Colonic mucosa (tissue), 4 donors: ENCODE results near the gene ADAMTS2. TPM values are rescaled to one million over a fixed set of nuclear protein-coding genes. Genes with fewer than 3 reads are reported as not detected.

Experiments
- DNase-seq: peaks from one replicate; pipeline ENCODE4 v3.0.0-alpha.2; 2020
- H3K27ac ChIP-seq: fragments of 200-600 bp; one replicate; pipeline ENCODE4 v1.8.0; 2021
- H3K27me3 ChIP-seq: fragments of 200-600 bp; one replicate; pipeline ENCODE4 v1.8.0; 2021
- H3K36me3 ChIP-seq: fragments of 200-600 bp; one replicate; pipeline ENCODE4 v1.8.0; 2021
- H3K4me1 ChIP-seq: fragments of 200-600 bp; one replicate; pipeline ENCODE4 v1.8.0; 2021; ENCODE audit warnings: mild to moderate bottlenecking
- H3K4me3 ChIP-seq: fragments of 200-600 bp; one replicate; pipeline ENCODE4 v1.8.0; 2021
- H3K9ac ChIP-seq, 2 donors: one replicate each; pipeline ENCODE4 v1.7.0; 2013; ENCODE audit warnings: control low read depth in 2 of 2, low read depth in 2 of 2, low read length in 2 of 2
- H3K9me3 ChIP-seq: fragments of 200-600 bp; one replicate; pipeline ENCODE4 v1.8.0; 2021
- intact Hi-C: fragments of 100-400 bp; cut with DNase I; formaldehyde crosslinking; loops from one replicate; pipeline ENCODE4 v1.14.1; 2022
- total RNA-seq, 2 donors: library from RNA; stranded (reverse); fragmentation: NEBNext Ultra II Directional in 1 of 2; extraction: Animal tissue kit (Norgen Biotek cat#: 25700) in 1 of 2; gene quantifications; one replicate each; pipeline ENCODE4 v1.2.1, GENCODE V29; 2021
- TF ChIP-seq, protein P1 (sequence below): fragments of 200-600 bp; IDR thresholded peaks from one replicate; pipeline ENCODE4 v1.8.0; 2022; ENCODE audit warnings: antibody characterized with exemption, mild to moderate bottlenecking
- donor health status: healthy.
- donor health status: DM: no; HTN: no; CAD: no.
- donor health status: DM: no; HTN: no; CAD: no.

The ADAMTS2 gene
- total RNA-seq, 2 donors from 2014 or later = 2.9 to 4.0 TPM

DNA sequence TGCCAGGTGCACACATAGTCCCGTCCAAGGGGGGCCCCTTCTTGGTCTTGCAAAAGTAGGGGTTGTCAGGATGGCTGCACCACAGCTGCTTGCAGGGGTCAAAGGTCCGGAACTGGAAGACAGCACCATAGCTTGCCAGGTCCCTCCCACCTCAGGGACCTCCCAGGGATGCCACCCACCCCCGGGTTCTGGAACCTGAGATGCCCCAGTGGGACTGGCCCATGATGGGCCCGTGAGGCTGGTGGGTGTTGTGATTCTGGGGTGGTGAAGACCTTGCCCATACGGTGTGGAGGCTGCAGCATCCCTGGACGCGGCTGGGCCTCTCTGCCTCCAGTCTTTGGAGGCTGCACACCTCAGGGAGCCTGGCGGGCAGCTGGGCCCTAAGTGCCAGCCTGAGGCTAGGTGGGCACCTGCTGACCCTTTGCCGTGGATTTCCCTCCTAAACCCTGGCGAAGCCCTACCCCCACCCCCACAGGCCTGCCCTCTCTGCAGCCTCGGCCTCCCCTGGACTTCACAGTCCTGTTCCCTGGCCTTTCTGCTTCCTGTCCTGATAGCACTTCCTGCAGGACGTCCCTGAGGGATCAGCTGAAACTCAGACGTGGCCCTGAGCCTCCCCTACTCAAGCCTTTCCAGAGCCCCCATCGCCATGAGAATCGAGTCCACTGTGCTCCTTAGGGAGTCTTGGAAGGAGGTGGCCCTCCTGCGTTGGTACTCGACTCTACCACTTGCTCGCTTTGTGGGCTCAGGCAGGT, 192.9 kb downstream of the ADAMTS2 start:
- H3K4me1 ChIP-seq = no peaks in the 10 kb centered on the region
- no peak overlapping the region for H3K9ac ChIP-seq
- TF ChIP-seq, protein P1, sequence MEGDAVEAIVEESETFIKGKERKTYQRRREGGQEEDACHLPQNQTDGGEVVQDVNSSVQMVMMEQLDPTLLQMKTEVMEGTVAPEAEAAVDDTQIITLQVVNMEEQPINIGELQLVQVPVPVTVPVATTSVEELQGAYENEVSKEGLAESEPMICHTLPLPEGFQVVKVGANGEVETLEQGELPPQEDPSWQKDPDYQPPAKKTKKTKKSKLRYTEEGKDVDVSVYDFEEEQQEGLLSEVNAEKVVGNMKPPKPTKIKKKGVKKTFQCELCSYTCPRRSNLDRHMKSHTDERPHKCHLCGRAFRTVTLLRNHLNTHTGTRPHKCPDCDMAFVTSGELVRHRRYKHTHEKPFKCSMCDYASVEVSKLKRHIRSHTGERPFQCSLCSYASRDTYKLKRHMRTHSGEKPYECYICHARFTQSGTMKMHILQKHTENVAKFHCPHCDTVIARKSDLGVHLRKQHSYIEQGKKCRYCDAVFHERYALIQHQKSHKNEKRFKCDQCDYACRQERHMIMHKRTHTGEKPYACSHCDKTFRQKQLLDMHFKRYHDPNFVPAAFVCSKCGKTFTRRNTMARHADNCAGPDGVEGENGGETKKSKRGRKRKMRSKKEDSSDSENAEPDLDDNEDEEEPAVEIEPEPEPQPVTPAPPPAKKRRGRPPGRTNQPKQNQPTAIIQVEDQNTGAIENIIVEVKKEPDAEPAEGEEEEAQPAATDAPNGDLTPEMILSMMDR = no peak
- H3K27ac ChIP-seq = no peak overlapping the region
- no peak for DNase-seq
- intact Hi-C loops = no loop called here
- H3K9me3 ChIP-seq = no peaks in the 10 kb centered on the region
- H3K36me3 ChIP-seq = no peaks in the 10 kb centered on the region
- no peak overlapping the region for H3K4me3 ChIP-seq
- no peaks in the 10 kb centered on the region for H3K27me3 ChIP-seq

DNA sequence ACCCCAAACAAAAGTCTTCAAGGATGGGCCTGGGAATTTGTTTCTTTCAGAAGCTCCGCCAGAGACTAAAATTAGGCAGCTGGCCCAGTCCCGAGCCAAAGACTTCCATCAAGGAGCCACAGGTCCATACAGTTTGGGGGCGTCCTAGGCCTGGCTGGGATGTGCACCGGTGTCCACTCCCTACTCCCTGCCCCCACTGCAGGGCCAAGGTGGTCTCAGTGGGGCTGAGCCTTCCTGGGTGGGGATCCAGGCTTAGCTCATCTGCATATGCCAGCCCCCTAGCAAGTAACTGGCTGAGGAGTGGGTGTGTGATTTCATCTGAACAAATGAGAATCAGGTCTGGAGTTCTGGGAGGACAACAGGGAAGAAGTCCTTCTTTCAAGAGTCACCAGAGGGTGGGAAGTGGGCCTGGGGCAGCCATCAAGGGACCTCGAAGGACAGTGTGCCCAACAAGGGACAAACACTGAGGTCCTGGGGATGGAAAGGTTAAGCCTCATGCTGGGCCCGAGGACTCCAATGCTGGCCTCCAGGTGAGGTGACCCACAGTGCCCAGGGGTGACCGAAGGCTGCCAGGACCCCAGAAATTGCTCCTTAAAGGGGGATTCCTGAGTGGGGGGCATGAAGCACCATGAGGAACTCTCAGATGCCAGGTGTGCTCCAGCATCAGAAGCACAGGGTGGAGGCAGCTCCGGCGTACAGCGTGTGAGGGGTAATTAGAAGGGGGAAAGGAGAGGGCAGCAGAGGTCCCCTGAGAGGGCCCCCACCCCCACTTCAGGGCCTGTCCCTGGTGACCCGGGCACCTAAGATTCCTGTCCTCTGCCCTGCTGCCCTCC, 193.8 kb downstream of the ADAMTS2 start:
- no peak overlapping the region for H3K9ac ChIP-seq
- H3K27ac ChIP-seq = no peak overlapping the region
- no peak overlapping the region for H3K4me3 ChIP-seq
- H3K36me3 ChIP-seq = no peaks in the 10 kb centered on the region
- no peaks in the 10 kb centered on the region for H3K27me3 ChIP-seq
- no peak for DNase-seq
- TF ChIP-seq, protein P1 = no peak
- H3K4me1 ChIP-seq = no peaks in the 10 kb centered on the region
- H3K9me3 ChIP-seq = no peaks in the 10 kb centered on the region
- intact Hi-C loops = no loop called here

DNA sequence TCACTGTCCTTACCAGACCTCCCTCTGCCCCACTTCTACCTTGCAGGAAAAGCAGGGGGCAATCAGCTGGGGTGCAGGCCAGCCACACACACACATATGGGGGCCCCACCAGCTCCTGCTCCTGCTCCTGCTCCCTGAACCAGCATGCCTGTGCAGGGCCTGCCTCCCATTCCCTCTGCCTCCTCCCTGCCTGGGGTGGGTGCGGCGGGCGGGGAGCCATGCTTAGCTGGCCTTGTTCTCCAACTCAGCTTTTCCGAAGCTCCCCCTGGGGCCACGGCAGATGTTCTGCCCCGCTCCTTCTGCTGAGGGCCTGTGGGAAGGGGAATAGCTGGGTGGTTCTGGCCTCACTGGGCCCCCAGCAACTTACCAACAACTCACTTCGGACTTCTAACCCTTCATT, 195.2 kb downstream of the ADAMTS2 start:
- Histone ChIP-seq H3K4me3 (no peak overlapping the region), H3K27me3 (no peaks in the 10 kb centered on the region), H3K27ac (no peak overlapping the region), H3K9me3 (no peaks in the 10 kb centered on the region), H3K9ac (no peak overlapping the region), H3K36me3 (no peaks in the 10 kb centered on the region), H3K4me1 (no peaks in the 10 kb centered on the region)
- no peak for DNase-seq
- TF ChIP-seq, protein P1 = no peak
- intact Hi-C loops = no loop called here

DNA sequence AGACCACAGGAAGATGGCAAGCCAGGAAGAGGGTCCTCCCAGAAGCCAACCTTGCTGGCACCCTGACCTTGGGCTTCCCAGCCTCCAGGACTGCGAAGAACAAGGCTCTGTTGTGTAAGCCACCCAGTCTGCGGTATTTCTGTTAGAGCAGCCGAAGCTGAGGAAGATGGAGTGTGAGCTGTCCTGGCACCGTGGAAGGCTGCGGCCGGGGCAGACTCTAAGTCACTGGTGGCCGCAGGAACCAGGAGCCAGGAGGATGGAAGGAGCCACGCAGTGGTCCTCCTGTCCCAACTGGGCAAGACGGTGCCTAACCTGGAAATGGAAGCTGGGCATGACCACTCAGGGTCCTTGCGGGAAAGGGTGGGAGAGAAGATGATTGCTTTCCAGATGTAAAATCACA, 196.0 kb downstream of the ADAMTS2 start:
- no peak overlapping the region for H3K4me3 ChIP-seq
- H3K27ac ChIP-seq = no peak overlapping the region
- no peaks in the 10 kb centered on the region for H3K36me3 ChIP-seq
- H3K4me1 ChIP-seq = no peaks in the 10 kb centered on the region
- H3K27me3 ChIP-seq = no peaks in the 10 kb centered on the region
- no peaks in the 10 kb centered on the region for H3K9me3 ChIP-seq
- intact Hi-C loops = no loop called here
- TF ChIP-seq, protein P1 = no peak
- DNase-seq = no peak
- H3K9ac ChIP-seq = no peak overlapping the region

DNA sequence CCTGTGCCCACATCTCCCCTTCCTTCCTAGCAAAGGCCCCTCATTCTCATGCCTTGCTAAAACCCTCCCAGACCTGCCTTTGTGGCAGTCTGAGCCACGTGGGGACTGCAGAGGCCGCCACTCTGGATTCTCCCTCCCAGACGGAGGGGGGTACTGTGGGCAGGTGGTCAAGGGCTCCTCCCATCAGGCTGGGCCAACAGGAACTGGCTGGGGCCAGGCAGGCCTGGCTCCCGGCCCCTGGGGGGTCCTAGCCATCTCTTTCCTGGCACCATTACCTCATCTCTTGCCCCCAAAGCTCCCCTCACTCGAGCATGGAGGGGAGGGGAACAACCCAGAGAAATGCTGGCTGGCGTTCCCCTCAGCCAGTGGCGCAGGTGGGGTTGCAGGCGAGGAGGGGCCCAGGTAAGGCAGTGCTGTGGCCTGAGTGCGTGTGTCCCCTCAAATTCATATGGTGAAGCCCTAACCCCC, 196.5 kb downstream of the ADAMTS2 start:
- Histone ChIP-seq H3K36me3 (no peaks in the 10 kb centered on the region), H3K4me3 (no peak overlapping the region), H3K27me3 (no peaks in the 10 kb centered on the region), H3K27ac (no peak overlapping the region), H3K9ac (no peak overlapping the region), H3K4me1 (no peaks in the 10 kb centered on the region), H3K9me3 (no peaks in the 10 kb centered on the region)
- intact Hi-C loops = no loop called here
- DNase-seq = no peak
- TF ChIP-seq, protein P1 = no peak
